Activated naive CD4-positive, alpha-beta T cell treated with anti-CD3 and anti-CD28 coated beads, Interleukin-2, amount 50 U/mL, for 16 hours (primary cell): Measurements from ENCODE around the gene FBXL7.

Experiments
- DNase-seq: peaks from one replicate; pipeline ENCODE4 v3.0.0-alpha.2; 2020

Gene FBXL7

GRCh38 chr5:15786884-15787283 lies 286.9 kb downstream of the FBXL7 start:
- DNase-seq, result no peak

GRCh38 chr5:15787681-15788080 lies 287.7 kb downstream of the FBXL7 start:
- no peak for DNase-seq

- DNase-seq, result no peak
Observed at GRCh38 chr5:15789642-15790041, 289.7 kb downstream of the FBXL7 start.

GRCh38 chr5:15790446-15791018 lies 290.6 kb downstream of the FBXL7 start:
- no peak for DNase-seq

GRCh38 chr5:15791274-15791673 lies 291.3 kb downstream of the FBXL7 start:
- DNase-seq, result no peak

- DNase-seq, result no peak
Observed at GRCh38 chr5:15791859-15792258, 291.9 kb downstream of the FBXL7 start.

- no peak for DNase-seq
Observed at GRCh38 chr5:15794052-15794985, 294.3 kb downstream of the FBXL7 start.

- DNase-seq, result no peak
Observed at GRCh38 chr5:15796096-15796495, 296.1 kb downstream of the FBXL7 start.

- DNase-seq, result no peak
Observed at GRCh38 chr5:15796557-15796956, 296.6 kb downstream of the FBXL7 start.

GRCh38 chr5:15797116-15797515 lies 297.1 kb downstream of the FBXL7 start:
- DNase-seq, result no peak

GRCh38 chr5:15798006-15798405 lies 298.0 kb downstream of the FBXL7 start:
- no peak for DNase-seq

GRCh38 chr5:15799014-15799413 lies 299.0 kb downstream of the FBXL7 start:
- no peak for DNase-seq

- DNase-seq, result no peak
Observed at GRCh38 chr5:15799612-15800011, 299.6 kb downstream of the FBXL7 start.

- no peak for DNase-seq
Observed at GRCh38 chr5:15803280-15803679, 303.3 kb downstream of the FBXL7 start.

- no peak for DNase-seq
Observed at GRCh38 chr5:15806613-15807012, 306.6 kb downstream of the FBXL7 start.

GRCh38 chr5:15807248-15807647 lies 307.3 kb downstream of the FBXL7 start:
- no peak for DNase-seq

GRCh38 chr5:15807871-15808270 lies 307.9 kb downstream of the FBXL7 start:
- DNase-seq, result no peak

- no peak for DNase-seq
Observed at GRCh38 chr5:15808577-15808976, 308.6 kb downstream of the FBXL7 start.

GRCh38 chr5:15819617-15820016 lies 319.6 kb downstream of the FBXL7 start:
- no peak for DNase-seq

GRCh38 chr5:15821506-15821905 lies 321.5 kb downstream of the FBXL7 start:
- no peak for DNase-seq

GRCh38 chr5:15823398-15823797 lies 323.4 kb downstream of the FBXL7 start:
- DNase-seq, result no peak

- no peak for DNase-seq
Observed at GRCh38 chr5:15827741-15828140, 327.8 kb downstream of the FBXL7 start.

- no peak for DNase-seq
Observed at GRCh38 chr5:15831408-15831807, 331.4 kb downstream of the FBXL7 start.

GRCh38 chr5:15833365-15833764 lies 333.4 kb downstream of the FBXL7 start:
- no peak for DNase-seq
